ENCODE data around the gene METTL16. TPM values are rescaled to one million over a fixed set of nuclear protein-coding genes. Genes with fewer than 3 reads are reported as not detected.

Gene METTL16
- total and polyA plus RNA-seq, 2 of the 8 experiments (the other 6 are each of a cell fraction or from before 2014, with no cell fraction given): 22.8 to 59.4 TPM

DNA sequence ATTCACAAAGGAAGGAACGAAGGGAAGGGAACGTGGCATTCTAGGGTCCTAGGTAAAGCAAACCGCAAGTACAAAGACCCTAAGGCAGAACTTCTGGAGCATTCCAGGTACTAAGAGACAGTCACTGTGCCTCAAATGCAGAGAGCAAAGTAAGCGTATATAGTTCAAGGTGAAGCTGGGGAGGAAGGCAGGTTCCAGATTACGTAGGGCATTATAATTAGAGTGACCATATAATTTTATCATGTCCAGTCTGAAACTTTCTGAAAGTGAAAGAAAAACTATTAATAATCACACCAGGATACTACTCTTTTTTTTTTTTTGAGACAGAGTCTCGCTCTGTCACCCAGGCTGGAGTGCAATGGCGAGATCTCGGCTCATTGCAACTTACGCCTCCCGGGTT, 25.7 kb downstream of the METTL16 start (continued):
- TF ChIP-seq USF2 (IDR thresholded peaks at IDR 0.05; ENCODE audit: low read length) (no peak), MAX (IDR thresholded peaks at IDR 0.05) (no peak), EZH2 (IDR thresholded peaks at IDR 0.05; ENCODE audit: low read depth, low read length, severe bottlenecking) (no peak)
